ENCODE data around the gene IRF6. TPM values are rescaled to one million over a fixed set of nuclear protein-coding genes. Genes with fewer than 3 reads are reported as not detected.

The IRF6 gene
- total RNA-seq, 1 donor from 2014 or later = 0.42 TPM

GRCh38 chr1:209756615-209757445 lies 49.1 kb downstream of the IRF6 start:
- H3K27ac Mint-ChIP-seq = peak overlapping the region; percentile 99
- peaks cover 85% of the 10 kb centered on the region for H3K4me1 Mint-ChIP-seq
- no peak for DNase-seq
- intact Hi-C loops (cut with micrococcal nuclease) = loop anchor here (1.0 to 5.0 kb wide), 6 partner anchors 10 to 1500 kb away; partner anchors contain the start of genes RCOR3 and UTP25
- ChIA-PET CTCF (interaction anchor here (1.4 to 11.3 kb wide), 5 partner anchors 9 to 28 kb away, joined by 3 to 88 read pairs (median 5); partner anchors contain the start of gene C1orf74), POLR2A (interaction anchor here (0.7 to 8.0 kb wide), 9 partner anchors 9 to 1576 kb away, joined by 3 to 175 read pairs (median 8); partner anchors contain the start of genes C1orf74 and UTP25)
- H3K4me3 Mint-ChIP-seq = peak overlapping the region; percentile 96
- peak; percentile 32 for ATAC-seq (ENCODE audit: low read depth)
- H3K27me3 Mint-ChIP-seq = no peaks in the 10 kb centered on the region
- peaks cover 41% of the 10 kb centered on the region for H3K36me3 Mint-ChIP-seq (ENCODE audit: low read depth)
- TF ChIP-seq CTCF (IDR thresholded peaks at IDR 0.05) = no peak
- H3K9me3 Mint-ChIP-seq = no peaks in the 10 kb centered on the region

- peak; percentile 91 for ATAC-seq (ENCODE audit: low read depth)
- H3K4me1 Mint-ChIP-seq = peaks cover 85% of the 10 kb centered on the region
These were observed 49.9 kb downstream of the IRF6 start, which contains the start of gene TRAF3IP3 for GRCh38 chr1:209755926-209756614. TSS of gene TRAF3IP3 (plus strand) at chr1:209756053. CDS start at chr1:209760040, 3,987 bp downstream.

GRCh38 chr1:209755256-209755655 lies 50.7 kb downstream of the IRF6 start:
- Mint-ChIP-seq H3K4me3 (peak overlapping the region; percentile 96), H3K4me1 (peaks cover 83% of the 10 kb centered on the region), H3K36me3 (ENCODE audit: low read depth) (peaks cover 26% of the 10 kb centered on the region), H3K9me3 (no peaks in the 10 kb centered on the region), H3K27me3 (no peaks in the 10 kb centered on the region), H3K27ac (peak overlapping the region; percentile 99)
- CTCF ChIA-PET = interaction anchor here (0.9 to 11.3 kb wide), 4 partner anchors 13 to 72 kb away, joined by 3 to 88 read pairs (median 4); partner anchors contain the start of genes C1orf74 and UTP25
- POLR2A ChIA-PET = interaction anchor here (0.7 to 8.0 kb wide), 8 partner anchors 9 to 72 kb away, joined by 3 to 175 read pairs (median 8); partner anchors contain the start of genes C1orf74 and UTP25
- no peak for TF ChIP-seq CTCF (IDR thresholded peaks at IDR 0.05)
- ATAC-seq (ENCODE audit: low read depth) (no peak), DNase-seq (no peak)
- intact Hi-C loops (cut with micrococcal nuclease) = loop anchor here (5.0 kb wide), 1 partner anchor 1502 kb away; the partner anchor contains the start of gene RCOR3

More at GRCh38 chr1:209755926-209756614, 49.9 kb downstream of the IRF6 start, which contains the start of gene TRAF3IP3:
- ChIA-PET CTCF (interaction anchor here (0.8 to 11.3 kb wide), 8 partner anchors 8 to 72 kb away, joined by 3 to 88 read pairs (median 4); partner anchors contain the start of genes C1orf74 and UTP25), POLR2A (interaction anchor here (0.7 to 8.0 kb wide), 10 partner anchors 8 to 72 kb away, joined by 3 to 175 read pairs (median 8); partner anchors contain the start of genes C1orf74 and UTP25)
- intact Hi-C loops (cut with micrococcal nuclease) = loop anchor here (1.0 to 5.0 kb wide), 6 partner anchors 9 to 1501 kb away; partner anchors contain the start of genes RCOR3 and UTP25
- no peak for TF ChIP-seq CTCF (IDR thresholded peaks at IDR 0.05)
- H3K9me3 Mint-ChIP-seq = no peaks in the 10 kb centered on the region
- no peaks in the 10 kb centered on the region for H3K27me3 Mint-ChIP-seq
- H3K36me3 Mint-ChIP-seq (ENCODE audit: low read depth) = peaks cover 33% of the 10 kb centered on the region
- peak within 1 kb of the TSS; percentile 99 for H3K27ac Mint-ChIP-seq
- H3K4me3 Mint-ChIP-seq = peak within 1 kb of the TSS; percentile 96
- peak; percentile 41 for DNase-seq

GRCh38 chr1:209752890-209753289 lies 53.1 kb downstream of the IRF6 start:
- POLR2A ChIA-PET = interaction anchor here (1.5 to 3.6 kb wide), 2 partner anchors 16 to 21 kb away, joined by 4 to 21 read pairs; no protein-coding TSS in a partner anchor
- DNase-seq = no peak
- no peak overlapping the region for H3K27ac Mint-ChIP-seq
- H3K36me3 Mint-ChIP-seq (ENCODE audit: low read depth) = peaks cover 4% of the 10 kb centered on the region
- H3K4me1 Mint-ChIP-seq = peaks cover 73% of the 10 kb centered on the region
- no peak overlapping the region for H3K4me3 Mint-ChIP-seq
- intact Hi-C loops (cut with micrococcal nuclease) = no loop called here
- CTCF ChIA-PET = interaction anchor here (11.3 kb wide), 1 partner anchor 15 kb away, joined by 88 read pairs; no protein-coding TSS in a partner anchor
- no peaks in the 10 kb centered on the region for H3K27me3 Mint-ChIP-seq
- ATAC-seq (ENCODE audit: low read depth) = no peak
- no peaks in the 10 kb centered on the region for H3K9me3 Mint-ChIP-seq
- TF ChIP-seq CTCF (IDR thresholded peaks at IDR 0.05) = no peak
